Trophoblast cell (in vitro differentiated cells and primary cell): Measurements from ENCODE around the gene PDLIM1.

Experiments used
- DNase-seq, 2 donors: peaks; one replicate each; pipeline ENCODE4 v3.0.0-alpha.2; 2016
- H2AFZ ChIP-seq: 2 replicates; pipeline ENCODE4 v1.6.1; 2013; ENCODE audit warnings: low read length, moderate library complexity, mild to moderate bottlenecking; ENCODE audit not compliant: insufficient read depth, poor library complexity
- H2AK5ac ChIP-seq: 2 replicates; pipeline ENCODE4 v1.6.1; 2013; ENCODE audit warnings: mild to moderate bottlenecking, low read length
- H2BK120ac ChIP-seq: 2 replicates; pipeline ENCODE4 v1.6.1; 2013; ENCODE audit warnings: low read length, mild to moderate bottlenecking, moderate library complexity; ENCODE audit not compliant: insufficient read depth, poor library complexity
- H2BK12ac ChIP-seq: 2 replicates; pipeline ENCODE4 v1.6.1; 2013; ENCODE audit warnings: mild to moderate bottlenecking, low read length, moderate library complexity
- H2BK5ac ChIP-seq: 2 replicates; pipeline ENCODE4 v1.6.1; 2013; ENCODE audit warnings: low read length, low read depth, moderate library complexity, mild to moderate bottlenecking; ENCODE audit not compliant: poor library complexity
- H3K14ac ChIP-seq: 2 replicates; pipeline ENCODE4 v1.6.1; 2013; ENCODE audit warnings: mild to moderate bottlenecking, low read length
- H3K18ac ChIP-seq: 2 replicates; pipeline ENCODE4 v1.6.1; 2013; ENCODE audit warnings: mild to moderate bottlenecking, low read length
- H3K23ac ChIP-seq: 2 replicates; pipeline ENCODE4 v1.6.1; 2013; ENCODE audit warnings: low read length
- H3K27ac ChIP-seq: 2 replicates; pipeline ENCODE4 v1.5.1; 2013; ENCODE audit warnings: low read depth, mild to moderate bottlenecking, inconsistent platforms, low read length, moderate library complexity
- H3K27me3 ChIP-seq: 2 replicates; pipeline ENCODE4 v1.6.1; 2013; ENCODE audit warnings: inconsistent platforms, mild to moderate bottlenecking, low read length, moderate library complexity; ENCODE audit not compliant: insufficient read depth
- H3K36me3 ChIP-seq, 2 experiments: 1 replicate in 1 of 2; 2 replicates in 1 of 2; pipeline ENCODE4 v1.6.1; 2013; ENCODE audit warnings: low read length in 2 of 2, mild to moderate bottlenecking in 2 of 2, moderate library complexity in 1 of 2; ENCODE audit not compliant: insufficient read depth in 2 of 2, control insufficient read depth in 1 of 2
- H3K4ac ChIP-seq: 2 replicates; pipeline ENCODE4 v1.6.1; 2013; ENCODE audit warnings: low read depth, mild to moderate bottlenecking, low read length, moderate library complexity
- H3K4me1 ChIP-seq, 2 experiments: 1 replicate in 1 of 2; 2 replicates in 1 of 2; pipeline ENCODE4 v1.6.1; 2013; ENCODE audit warnings: low read length in 2 of 2, mild to moderate bottlenecking in 2 of 2, moderate library complexity in 1 of 2; ENCODE audit not compliant: insufficient read depth in 2 of 2, control insufficient read depth in 1 of 2
- H3K4me2 ChIP-seq: 2 replicates; pipeline ENCODE4 v1.6.1; 2013; ENCODE audit warnings: inconsistent platforms, mild to moderate bottlenecking, low read length, moderate library complexity
- H3K4me3 ChIP-seq: 2 replicates; pipeline ENCODE4 v1.5.1; 2013; ENCODE audit warnings: mild to moderate bottlenecking, low read depth, low read length, inconsistent platforms
- H3K79me1 ChIP-seq: one replicate; pipeline ENCODE4 v1.6.1; 2013; ENCODE audit warnings: low read length
- H3K79me2 ChIP-seq: 2 replicates; pipeline ENCODE4 v1.6.1; 2013; ENCODE audit warnings: low read length, mild to moderate bottlenecking; ENCODE audit not compliant: control insufficient read depth, insufficient read depth, poor library complexity
- H3K9ac ChIP-seq: 2 replicates; pipeline ENCODE4 v1.6.1; 2013; ENCODE audit warnings: mild to moderate bottlenecking, low read length
- H3K9me3 ChIP-seq: 2 replicates; pipeline ENCODE4 v1.6.1; 2013; ENCODE audit warnings: low read depth, mild to moderate bottlenecking, control low read depth, inconsistent platforms, low read length; ENCODE audit not compliant: insufficient read depth
- H4K12ac ChIP-seq: 2 replicates; pipeline ENCODE4 v1.6.1; 2013; ENCODE audit warnings: low read depth, mild to moderate bottlenecking, low read length, moderate library complexity
- H4K8ac ChIP-seq: 2 replicates; pipeline ENCODE4 v1.6.1; 2013; ENCODE audit warnings: low read depth, mild to moderate bottlenecking, low read length, moderate library complexity
- H4K91ac ChIP-seq: one replicate; pipeline ENCODE4 v1.6.1; 2013; ENCODE audit warnings: low read depth, mild to moderate bottlenecking, low read length, moderate library complexity
- WGBS: extraction: QIAGEN DNeasy Blood & Tissue Kit; methylation state at CpG from one replicate; pipeline ENCODE4 v1.1.7; 2013; ENCODE audit warnings: missing lambda C conversion rate; ENCODE audit not compliant: insufficient read length, insufficient coverage; ENCODE audit errors: extremely low coverage; 5-methylcytosine and 5-hydroxymethylcytosine counted together

Gene PDLIM1

DNA sequence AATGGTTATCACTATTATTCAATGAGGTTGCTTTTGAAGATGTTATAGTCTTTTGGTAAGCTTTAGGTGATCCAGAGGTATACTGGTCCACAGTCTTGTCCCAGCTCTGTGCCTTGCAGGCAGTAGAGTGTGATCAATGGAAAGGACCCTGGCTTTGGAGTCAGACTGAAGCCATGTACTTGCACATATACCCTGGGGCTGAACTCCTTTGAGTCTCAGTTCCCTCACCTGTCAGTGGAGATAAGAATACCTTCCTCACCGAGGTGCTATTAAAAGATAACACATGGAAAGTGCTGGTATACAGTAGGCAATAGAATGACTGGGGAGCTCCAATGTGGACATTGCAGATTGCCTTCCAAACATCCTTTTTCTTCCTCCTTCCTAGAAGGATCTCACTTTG lies 16.0 kb upstream of the PDLIM1 start:
- Histone ChIP-seq H3K4me1 (peaks cover 0 to 10% of the 10 kb centered on the region in 2 experiments), H2BK120ac (no peak overlapping the region)

DNA sequence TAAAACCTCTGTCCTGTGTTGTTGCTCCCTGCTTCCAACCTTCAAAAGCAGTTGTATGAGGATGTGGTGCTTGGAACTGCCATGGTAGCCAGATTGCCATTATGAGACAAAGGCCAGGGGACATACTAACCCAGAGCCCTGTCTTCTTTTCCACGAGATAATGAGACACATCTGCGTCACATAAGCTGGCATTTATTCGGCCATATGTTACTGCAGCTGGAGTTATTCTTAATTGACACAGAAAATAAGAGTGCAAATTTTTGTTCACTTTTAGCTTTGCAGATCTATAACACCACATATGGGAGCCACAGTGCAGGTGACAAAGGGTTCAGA lies 15.5 kb upstream of the PDLIM1 start:
- H3K4me1 ChIP-seq: peaks cover 0 to 10% of the 10 kb centered on the region in 2 experiments
- H3K79me1 ChIP-seq: no peaks in the 10 kb centered on the region
- no peak overlapping the region for H3K27ac ChIP-seq
- no peak overlapping the region for H3K4me2 ChIP-seq
- H2AK5ac ChIP-seq: no peak overlapping the region
- peaks cover 1% of the 10 kb centered on the region for H3K9me3 ChIP-seq
- no peaks in the 10 kb centered on the region for H3K27me3 ChIP-seq
- no peak overlapping the region for H2AFZ ChIP-seq
- no peak overlapping the region for H2BK5ac ChIP-seq
- no peak overlapping the region for H3K14ac ChIP-seq
- no peaks in the 10 kb centered on the region for H3K79me2 ChIP-seq
- no peak overlapping the region for H4K12ac ChIP-seq
- H4K91ac ChIP-seq: no peak overlapping the region
- DNase-seq: no peak
- H3K36me3 ChIP-seq: no peaks in the 10 kb centered on the region
- no peak overlapping the region for H3K18ac ChIP-seq
- no peak overlapping the region for H3K9ac ChIP-seq
- no peak overlapping the region for H3K4me3 ChIP-seq
- H3K23ac ChIP-seq: no peak overlapping the region
- no peak overlapping the region for H4K8ac ChIP-seq
- no peak overlapping the region for H2BK12ac ChIP-seq
- H2BK120ac ChIP-seq: no peak overlapping the region
- WGBS: no CpG with 5 or more reads among the region's 3 CpGs
- H3K4ac ChIP-seq: no peak overlapping the region

More for the DNA sequence above, 16.0 kb upstream of the PDLIM1 start:
- WGBS: no CpG with 5 or more reads among the region's 1 CpG
- H3K27me3 ChIP-seq: no peaks in the 10 kb centered on the region
- no peak overlapping the region for H2BK5ac ChIP-seq
- no peak overlapping the region for H3K23ac ChIP-seq
- no peaks in the 10 kb centered on the region for H3K36me3 ChIP-seq
- H3K27ac ChIP-seq: no peak overlapping the region
- peak; percentile 61 to 77 for DNase-seq
- no peak overlapping the region for H3K4me2 ChIP-seq
- no peak overlapping the region for H4K8ac ChIP-seq
- no peak overlapping the region for H3K14ac ChIP-seq
- H2AFZ ChIP-seq: no peak overlapping the region
- H2BK12ac ChIP-seq: no peak overlapping the region
- H2AK5ac ChIP-seq: no peak overlapping the region
- no peak overlapping the region for H3K18ac ChIP-seq
- no peak overlapping the region for H3K4ac ChIP-seq
- H3K9me3 ChIP-seq: peaks cover 1% of the 10 kb centered on the region
- H4K91ac ChIP-seq: no peak overlapping the region
- no peak overlapping the region for H3K9ac ChIP-seq
- no peak overlapping the region for H4K12ac ChIP-seq
- H3K79me1 ChIP-seq: no peaks in the 10 kb centered on the region
- no peak overlapping the region for H3K4me3 ChIP-seq
- no peaks in the 10 kb centered on the region for H3K79me2 ChIP-seq

DNA sequence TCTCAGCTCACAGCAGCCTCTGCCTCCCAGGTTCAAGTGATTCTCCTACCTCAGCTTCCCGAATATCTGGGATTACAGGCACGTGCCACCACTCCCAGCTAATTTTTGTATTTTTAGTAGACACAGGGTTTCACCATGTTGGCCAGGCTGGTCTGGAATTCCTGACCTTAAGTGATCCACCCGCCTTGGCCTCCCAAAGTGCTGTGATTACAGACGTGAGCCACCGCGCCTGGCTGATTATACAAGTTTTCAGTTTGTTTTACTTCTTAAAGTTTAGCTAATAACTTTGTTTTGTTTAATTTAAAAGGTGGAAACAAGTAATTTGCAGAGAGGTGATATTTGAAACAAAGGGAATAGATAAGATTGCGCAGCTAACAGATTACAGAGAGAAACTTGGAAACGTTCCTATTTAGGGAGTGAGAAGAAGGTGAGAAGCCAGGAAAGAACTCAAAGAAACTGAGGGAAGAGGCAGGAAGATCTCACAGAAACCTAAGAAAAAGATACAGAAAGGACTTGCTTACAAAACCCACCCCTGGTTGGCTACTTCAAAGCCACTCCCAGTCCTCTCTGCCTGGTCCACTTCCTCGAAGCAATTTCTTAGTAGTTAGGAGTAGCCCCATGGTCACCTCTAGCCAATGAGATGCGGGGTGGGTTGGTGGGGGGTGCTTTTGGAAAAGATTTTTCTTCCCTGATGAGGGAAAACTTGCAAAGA lies 15.0 kb upstream of the PDLIM1 start:
- H2AFZ ChIP-seq: no peak overlapping the region
- no peaks in the 10 kb centered on the region for H3K79me1 ChIP-seq
- no peak overlapping the region for H3K14ac ChIP-seq
- no peak overlapping the region for H3K4me3 ChIP-seq
- H4K8ac ChIP-seq: no peak overlapping the region
- H2AK5ac ChIP-seq: no peak overlapping the region
- H3K36me3 ChIP-seq: no peaks in the 10 kb centered on the region
- H4K12ac ChIP-seq: no peak overlapping the region
- H3K9ac ChIP-seq: no peak overlapping the region
- no peak overlapping the region for H3K27ac ChIP-seq
- H3K27me3 ChIP-seq: no peaks in the 10 kb centered on the region
- H3K79me2 ChIP-seq: no peaks in the 10 kb centered on the region
- H3K18ac ChIP-seq: no peak overlapping the region
- no peak overlapping the region for H2BK12ac ChIP-seq
- DNase-seq: no peak
- H3K9me3 ChIP-seq: peaks cover 1% of the 10 kb centered on the region
- H3K4ac ChIP-seq: no peak overlapping the region
- no peak overlapping the region for H3K4me2 ChIP-seq
- WGBS: no CpG with 5 or more reads among the region's 10 CpGs
- no peak overlapping the region for H4K91ac ChIP-seq
- no peak overlapping the region for H2BK120ac ChIP-seq
- H3K4me1 ChIP-seq: peaks cover 0 to 10% of the 10 kb centered on the region in 2 experiments
- H2BK5ac ChIP-seq: no peak overlapping the region
- H3K23ac ChIP-seq: no peak overlapping the region

DNA sequence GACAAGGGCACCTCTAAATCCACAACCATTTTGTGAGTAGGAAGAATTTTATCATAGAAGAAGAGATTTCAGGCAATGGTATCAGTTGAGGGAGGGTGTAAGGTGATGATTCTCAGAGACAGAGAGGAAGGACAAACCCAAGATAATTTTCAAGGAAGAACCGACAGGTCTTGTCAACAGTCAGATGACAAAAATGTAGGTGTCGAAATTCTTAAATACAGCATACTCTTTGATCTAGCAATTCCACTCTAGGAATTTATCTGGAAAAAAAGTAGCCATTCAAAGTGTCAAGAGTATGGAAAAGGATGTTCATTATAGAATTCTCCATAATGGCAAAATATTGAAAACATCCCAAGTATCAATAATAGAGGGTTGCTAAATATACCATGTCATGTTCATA lies 14.2 kb upstream of the PDLIM1 start:
- no peaks in the 10 kb centered on the region for H3K36me3 ChIP-seq
- no peak overlapping the region for H3K9ac ChIP-seq
- H3K4me3 ChIP-seq: no peak overlapping the region
- peaks cover 0 to 10% of the 10 kb centered on the region in 2 experiments for H3K4me1 ChIP-seq
- DNase-seq: peak in 1 of 2 donors; percentile 69
- H3K18ac ChIP-seq: no peak overlapping the region
- H3K79me2 ChIP-seq: no peaks in the 10 kb centered on the region
- no peak overlapping the region for H3K23ac ChIP-seq
- H4K91ac ChIP-seq: no peak overlapping the region
- no peak overlapping the region for H3K14ac ChIP-seq
- no peaks in the 10 kb centered on the region for H3K27me3 ChIP-seq
- no CpG with 5 or more reads among the region's 2 CpGs for WGBS
- H3K79me1 ChIP-seq: no peaks in the 10 kb centered on the region
- no peak overlapping the region for H3K4me2 ChIP-seq
- no peak overlapping the region for H4K8ac ChIP-seq
- H2BK12ac ChIP-seq: no peak overlapping the region
- H2AFZ ChIP-seq: no peak overlapping the region
- H4K12ac ChIP-seq: no peak overlapping the region
- H2AK5ac ChIP-seq: no peak overlapping the region
- no peak overlapping the region for H2BK5ac ChIP-seq
- H2BK120ac ChIP-seq: no peak overlapping the region
- H3K27ac ChIP-seq: no peak overlapping the region
- H3K9me3 ChIP-seq: peaks cover 1% of the 10 kb centered on the region
- H3K4ac ChIP-seq: no peak overlapping the region
